Vagina (tissue), 2 donors: ENCODE results near the gene FERMT2. TPM values are rescaled to one million over a fixed set of nuclear protein-coding genes. Genes with fewer than 3 reads are reported as not detected.

Experiments
- DNase-seq, 2 donors: peaks; one replicate each; pipeline ENCODE4 v3.0.0-alpha.2; 2017; ENCODE audit errors: extremely low spot score in 2 of 2
- H3K27ac ChIP-seq: fragments of 200-600 bp; sonication (generic); one replicate; pipeline ENCODE4 v1.5.1; 2019
- H3K27me3 ChIP-seq: fragments of 200-600 bp; sonication (generic); one replicate; pipeline ENCODE4 v1.5.1; 2019
- H3K36me3 ChIP-seq, 2 donors: fragments of 200-600 bp; sonication (generic); one replicate each; pipeline ENCODE4 v1.5.1; 2017 to 2019
- H3K4me1 ChIP-seq: fragments of 200-600 bp; sonication (generic); one replicate; pipeline ENCODE4 v1.5.1; 2019
- H3K4me3 ChIP-seq, 2 donors: fragments of 200-600 bp; sonication (generic); 1 replicate in 1 of 2; 2 replicates in 1 of 2; pipeline ENCODE4 v1.5.1; 2016 to 2019
- H3K9me3 ChIP-seq: fragments of 200-600 bp; sonication (generic); one replicate; pipeline ENCODE4 v1.5.1; 2019
- POLR2A ChIP-seq, 2 donors: fragments of 450-650 bp; IDR thresholded peaks; one replicate each; pipeline ENCODE4 v1.6.1; 2017; ENCODE audit warnings: antibody characterized with exemption in 2 of 2, mild to moderate bottlenecking in 2 of 2, moderate library complexity in 2 of 2
- POLR2AphosphoS5 ChIP-seq, 2 donors: sonication (generic); formaldehyde crosslinking; IDR thresholded peaks; one replicate each; pipeline ENCODE4 v1.9.0; 2017; ENCODE audit warnings: antibody characterized with exemption in 2 of 2, mild to moderate bottlenecking in 2 of 2, low read depth in 1 of 2; ENCODE audit not compliant: insufficient read depth in 1 of 2
- intact Hi-C: fragments of 100-400 bp; cut with DNase I; formaldehyde crosslinking; loops from one replicate; pipeline ENCODE4 v1.15.1; 2023
- total RNA-seq: library from RNA; depleted of rRNA; stranded (reverse); fragments of >200 nt; gene quantifications from one replicate; pipeline ENCODE4 v1.2.3, GENCODE V29; 2016
- TF ChIP-seq, protein P1 (sequence below), 3 experiments: fragments of 450-650 bp in 2 of 3; fragments of 200-600 bp in 1 of 3; sonication (generic) in 1 of 3; IDR thresholded peaks; one replicate each; pipeline ENCODE4 v1.5.1; 2017 to 2019; ENCODE audit warnings: antibody characterized with exemption in 3 of 3, mild to moderate bottlenecking in 2 of 3, moderate library complexity in 2 of 3

Gene FERMT2
- total RNA-seq, 1 donor from 2014 or later = 70.2 TPM

DNA sequence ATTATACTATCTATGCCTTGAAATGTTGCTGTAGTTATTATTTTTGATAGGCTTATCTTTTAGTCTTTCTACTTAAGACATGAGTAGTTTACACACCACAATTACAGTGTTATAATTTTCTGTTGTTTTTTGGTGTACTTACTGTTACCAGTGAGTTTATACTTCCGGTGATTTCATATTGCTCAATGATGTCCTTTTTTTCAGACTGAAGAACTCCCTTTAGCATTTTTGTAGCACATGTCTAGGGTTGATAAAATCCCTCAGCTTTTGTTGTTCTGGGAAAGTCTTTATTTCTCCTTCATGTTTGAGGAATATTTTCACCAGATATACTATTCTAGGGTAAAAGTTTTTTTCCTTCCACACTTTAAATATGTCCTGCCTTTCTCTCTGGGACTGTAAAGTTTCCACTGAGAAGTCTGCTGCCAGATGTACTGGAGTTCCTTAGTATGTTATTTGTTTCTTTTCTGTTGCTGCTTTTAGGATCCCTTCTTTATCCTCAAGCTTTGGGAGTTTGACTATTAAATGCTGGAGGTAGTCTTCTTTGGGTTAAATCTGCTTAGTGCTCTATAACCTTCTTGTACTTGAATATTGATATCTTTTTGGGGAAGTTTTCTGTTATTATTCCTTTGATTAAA is 41.5 kb upstream of the FERMT2 start:
- TF ChIP-seq POLR2AphosphoS5 (IDR thresholded peaks at IDR 0.05; ENCODE audit: insufficient read depth in 1 of 2, low read depth in 1 of 2) = no peak
- TF ChIP-seq, protein P1, sequence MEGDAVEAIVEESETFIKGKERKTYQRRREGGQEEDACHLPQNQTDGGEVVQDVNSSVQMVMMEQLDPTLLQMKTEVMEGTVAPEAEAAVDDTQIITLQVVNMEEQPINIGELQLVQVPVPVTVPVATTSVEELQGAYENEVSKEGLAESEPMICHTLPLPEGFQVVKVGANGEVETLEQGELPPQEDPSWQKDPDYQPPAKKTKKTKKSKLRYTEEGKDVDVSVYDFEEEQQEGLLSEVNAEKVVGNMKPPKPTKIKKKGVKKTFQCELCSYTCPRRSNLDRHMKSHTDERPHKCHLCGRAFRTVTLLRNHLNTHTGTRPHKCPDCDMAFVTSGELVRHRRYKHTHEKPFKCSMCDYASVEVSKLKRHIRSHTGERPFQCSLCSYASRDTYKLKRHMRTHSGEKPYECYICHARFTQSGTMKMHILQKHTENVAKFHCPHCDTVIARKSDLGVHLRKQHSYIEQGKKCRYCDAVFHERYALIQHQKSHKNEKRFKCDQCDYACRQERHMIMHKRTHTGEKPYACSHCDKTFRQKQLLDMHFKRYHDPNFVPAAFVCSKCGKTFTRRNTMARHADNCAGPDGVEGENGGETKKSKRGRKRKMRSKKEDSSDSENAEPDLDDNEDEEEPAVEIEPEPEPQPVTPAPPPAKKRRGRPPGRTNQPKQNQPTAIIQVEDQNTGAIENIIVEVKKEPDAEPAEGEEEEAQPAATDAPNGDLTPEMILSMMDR (IDR thresholded peaks at IDR 0.05) = no peak
- no peak for TF ChIP-seq POLR2A (IDR thresholded peaks at IDR 0.05)
- H3K4me3 ChIP-seq = no peak overlapping the region
- no peak for DNase-seq
- no peaks in the 10 kb centered on the region for H3K9me3 ChIP-seq
- no peak overlapping the region for H3K27ac ChIP-seq
- H3K4me1 ChIP-seq = no peaks in the 10 kb centered on the region
- H3K27me3 ChIP-seq = no peaks in the 10 kb centered on the region
- no peaks in the 10 kb centered on the region for H3K36me3 ChIP-seq
- intact Hi-C loops = no loop called here

DNA sequence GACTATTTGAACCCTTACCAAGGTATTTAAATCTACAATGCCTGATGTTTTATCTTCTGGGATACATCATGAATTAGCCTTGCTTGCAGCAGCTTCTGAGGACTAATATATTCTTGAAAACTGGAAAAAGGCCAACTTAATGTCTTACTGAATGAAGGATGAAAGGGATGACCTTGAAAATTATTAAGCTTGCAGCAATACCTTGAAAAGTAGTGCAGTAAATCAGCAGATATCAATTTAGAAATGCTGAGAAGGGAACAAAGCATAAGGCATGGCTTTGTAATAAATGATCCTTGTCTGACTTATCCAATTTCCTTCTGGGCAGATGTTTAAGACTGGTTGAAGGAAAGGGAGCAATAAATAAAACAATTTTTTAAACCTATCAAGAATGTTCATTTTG is 37.3 kb upstream of the FERMT2 start:
- Histone ChIP-seq H3K27me3 (no peaks in the 10 kb centered on the region), H3K4me3 (no peak overlapping the region), H3K4me1 (no peaks in the 10 kb centered on the region), H3K9me3 (no peaks in the 10 kb centered on the region), H3K27ac (no peak overlapping the region), H3K36me3 (no peaks in the 10 kb centered on the region)
- intact Hi-C loops = no loop called here
- no peak for DNase-seq
- no peak for TF ChIP-seq POLR2AphosphoS5 (IDR thresholded peaks at IDR 0.05; ENCODE audit: insufficient read depth in 1 of 2, low read depth in 1 of 2)
- TF ChIP-seq, protein P1 (IDR thresholded peaks at IDR 0.05) = no peak
- no peak for TF ChIP-seq POLR2A (IDR thresholded peaks at IDR 0.05)

DNA sequence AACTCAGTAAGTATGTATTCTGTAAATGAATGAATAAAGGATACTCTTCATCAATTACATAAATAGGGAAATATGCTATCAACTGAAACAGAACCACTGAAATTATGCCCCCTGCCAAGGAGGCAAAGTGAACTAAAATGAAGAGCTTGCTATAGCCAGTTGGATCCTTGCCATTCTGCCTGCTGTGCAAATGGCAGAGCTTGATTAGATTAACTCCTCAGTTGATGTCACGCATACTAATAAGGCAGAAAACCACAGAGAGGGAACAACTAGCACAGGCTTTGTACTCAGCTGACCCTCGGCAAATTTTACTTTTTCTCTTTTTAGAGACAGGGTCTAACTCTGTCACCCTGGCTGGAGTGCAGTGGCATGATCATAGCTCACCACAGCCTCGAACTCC is 36.7 kb upstream of the FERMT2 start:
- Histone ChIP-seq H3K27ac (no peak overlapping the region), H3K27me3 (no peaks in the 10 kb centered on the region), H3K4me1 (no peaks in the 10 kb centered on the region), H3K36me3 (no peaks in the 10 kb centered on the region), H3K9me3 (no peaks in the 10 kb centered on the region), H3K4me3 (no peak overlapping the region)
- no peak for TF ChIP-seq POLR2AphosphoS5 (IDR thresholded peaks at IDR 0.05; ENCODE audit: insufficient read depth in 1 of 2, low read depth in 1 of 2)
- TF ChIP-seq, protein P1 (IDR thresholded peaks at IDR 0.05) = no peak
- TF ChIP-seq POLR2A (IDR thresholded peaks at IDR 0.05) = no peak
- intact Hi-C loops = no loop called here
- DNase-seq = no peak

DNA sequence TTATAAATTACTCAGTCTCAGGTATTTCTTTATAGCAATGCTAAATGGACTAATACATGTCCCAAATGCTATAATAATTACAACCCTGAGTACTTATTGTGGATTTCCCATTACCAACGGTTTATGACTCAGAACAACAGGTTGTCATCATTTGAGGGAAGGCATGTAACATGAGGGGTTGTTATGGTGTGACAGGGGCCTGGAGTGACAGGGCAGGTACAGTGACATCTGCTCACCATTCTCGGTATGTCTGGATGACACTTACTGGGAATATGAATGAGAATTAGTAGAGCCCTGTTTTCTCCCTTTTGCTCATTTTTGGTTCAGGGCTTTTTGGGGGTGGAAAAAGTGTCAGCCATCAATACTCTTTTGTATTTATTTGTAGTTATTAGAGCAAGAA is 36.2 kb upstream of the FERMT2 start:
- Histone ChIP-seq H3K4me3 (no peak overlapping the region), H3K27me3 (no peaks in the 10 kb centered on the region), H3K36me3 (no peaks in the 10 kb centered on the region), H3K4me1 (no peaks in the 10 kb centered on the region), H3K9me3 (no peaks in the 10 kb centered on the region), H3K27ac (no peak overlapping the region)
- no peak for DNase-seq
- intact Hi-C loops = no loop called here
- no peak for TF ChIP-seq POLR2A (IDR thresholded peaks at IDR 0.05)
- no peak for TF ChIP-seq POLR2AphosphoS5 (IDR thresholded peaks at IDR 0.05; ENCODE audit: insufficient read depth in 1 of 2, low read depth in 1 of 2)
- TF ChIP-seq, protein P1 (IDR thresholded peaks at IDR 0.05) = no peak

DNA sequence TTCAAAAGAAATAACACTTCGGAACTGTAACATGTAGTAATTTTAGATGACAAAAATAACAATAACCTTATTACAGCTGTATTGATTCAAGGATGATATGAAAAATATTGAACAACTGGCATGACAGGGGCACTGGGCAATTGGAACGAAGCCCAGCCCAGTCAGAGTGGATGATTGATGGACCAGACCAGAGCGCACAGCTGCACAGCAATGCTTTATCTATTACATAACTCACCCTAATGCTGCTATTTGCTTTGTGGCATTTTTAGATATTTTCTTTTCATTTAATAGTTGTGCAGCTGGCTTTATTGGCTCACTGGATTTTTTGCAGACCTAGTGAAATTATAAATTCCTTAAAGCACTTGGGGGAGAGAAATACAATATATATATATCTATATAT is 26.9 kb upstream of the FERMT2 start:
- DNase-seq = no peak
- no peak overlapping the region for H3K27ac ChIP-seq
- H3K4me3 ChIP-seq = no peak overlapping the region
- H3K27me3 ChIP-seq = no peaks in the 10 kb centered on the region
- intact Hi-C loops = no loop called here
- H3K36me3 ChIP-seq = no peaks in the 10 kb centered on the region
- TF ChIP-seq, protein P1 (IDR thresholded peaks at IDR 0.05) = no peak
- TF ChIP-seq POLR2A (IDR thresholded peaks at IDR 0.05) (no peak), POLR2AphosphoS5 (IDR thresholded peaks at IDR 0.05; ENCODE audit: insufficient read depth in 1 of 2, low read depth in 1 of 2) (no peak)
- no peaks in the 10 kb centered on the region for H3K9me3 ChIP-seq
- H3K4me1 ChIP-seq = no peaks in the 10 kb centered on the region
